HepG2 (cell line): ENCODE data around the gene BRIP1. TPM values are rescaled to one million over a fixed set of nuclear protein-coding genes. Genes with fewer than 3 reads are reported as not detected.

Experiments
- ARHGAP35 ChIP-seq: sonication (generic); formaldehyde crosslinking; IDR thresholded peaks from 2 replicates; pipeline ENCODE4 v1.9.0; 2022; ENCODE audit warnings: mild to moderate bottlenecking, inconsistent platforms, moderate library complexity, missing genetic modification reagents, borderline replicate concordance
- FOXK1 ChIP-seq: sonication (generic); formaldehyde crosslinking; IDR thresholded peaks from 2 replicates; pipeline ENCODE4 v1.4.0; 2020; ENCODE audit warnings: low read depth, missing genetic modification reagents, borderline replicate concordance
- ISX ChIP-seq: sonication (generic); formaldehyde crosslinking; conservative IDR thresholded peaks from 2 replicates; pipeline ENCODE4 v1.5.0; 2020; ENCODE audit warnings: missing genetic modification reagents
- MAFG ChIP-seq: sonication (generic); formaldehyde crosslinking; IDR thresholded peaks from 2 replicates; pipeline ENCODE4 v1.5.1; 2020; ENCODE audit warnings: mild to moderate bottlenecking, missing genetic modification reagents
- MTA3 ChIP-seq: sonication (generic); formaldehyde crosslinking; IDR thresholded peaks from 2 replicates; pipeline ENCODE4 v1.4.0; 2020; ENCODE audit warnings: missing genetic modification reagents
- MTERF4 ChIP-seq: sonication (generic); formaldehyde crosslinking; IDR thresholded peaks from 2 replicates; pipeline ENCODE4 v1.8.0; 2023; ENCODE audit warnings: mild to moderate bottlenecking, missing genetic modification reagents
- NFYC ChIP-seq: IDR thresholded peaks from 2 replicates; pipeline ENCODE4 v1.6.1; 2016; ENCODE audit warnings: missing genetic modification reagents, missing compliant biosample characterization
- NR2F1 ChIP-seq, 2 experiments: fragments of 450-650 bp in 1 of 2; formaldehyde crosslinking in 1 of 2; IDR thresholded peaks; 2 replicates each; pipeline versions ENCODE4 v1.5.0 to v1.6.1; 2016 to 2020; ENCODE audit warnings: mild to moderate bottlenecking in 1 of 2, missing compliant biosample characterization in 1 of 2, missing genetic modification reagents in 1 of 2, moderate library complexity in 1 of 2
- ONECUT2 ChIP-seq: sonication (generic); formaldehyde crosslinking; IDR thresholded peaks from 2 replicates; pipeline ENCODE4 v1.4.0; 2020; ENCODE audit warnings: missing genetic modification reagents
- REPIN1 ChIP-seq: sonication (generic); formaldehyde crosslinking; IDR thresholded peaks from 2 replicates; pipeline ENCODE4 v1.8.0; 2022; ENCODE audit warnings: missing genetic modification reagents, low read depth, mild to moderate bottlenecking, borderline replicate concordance
- TGIF2 ChIP-seq: IDR thresholded peaks from 2 replicates; pipeline ENCODE4 v1.6.1; 2016; ENCODE audit warnings: control low read depth, missing compliant biosample characterization
- ZBTB3 ChIP-seq: sonication (generic); formaldehyde crosslinking; IDR thresholded peaks from 2 replicates; pipeline ENCODE4 v1.4.0; 2020; ENCODE audit warnings: low read depth, mild to moderate bottlenecking, moderate library complexity, missing genetic modification reagents, borderline replicate concordance
- ZNF572 ChIP-seq: sonication (generic); formaldehyde crosslinking; IDR thresholded peaks from 2 replicates; pipeline ENCODE4 v1.5.1; 2020; ENCODE audit warnings: mild to moderate bottlenecking, missing genetic modification reagents
- ZNF75D ChIP-seq: sonication (generic); formaldehyde crosslinking; IDR thresholded peaks from 2 replicates; pipeline ENCODE4 v1.8.1; 2023; ENCODE audit warnings: missing genetic modification reagents, mild to moderate bottlenecking, borderline replicate concordance
- ZNF766 ChIP-seq: sonication (generic); formaldehyde crosslinking; IDR thresholded peaks from 2 replicates; pipeline ENCODE4 v1.5.0; 2020; ENCODE audit warnings: missing genetic modification reagents, borderline replicate concordance
- polyA plus RNA-seq, 8 experiments: library from polyadenylated mRNA; depleted of rRNA in 3 of 8; stranded (reverse) in 7 of 8; unstranded in 1 of 8; fragments of >200 nt; fragmentation: Illumina TruSeq in 4 of 8; extraction: Trizol in 4 of 8; gene quantifications; 2 replicates each; pipeline versions ENCODE4 v1.2.1 to v1.2.3, GENCODE V29; 2011 to 2016; ENCODE audit warnings: low read depth in 4 of 8, missing spikeins in 1 of 8, mixed read lengths in 1 of 8; ENCODE audit not compliant: insufficient read depth in 1 of 8
- total RNA-seq, 5 experiments: library from RNA; depleted of rRNA; stranded (reverse); fragments of >200 nt; fragmentation: Illumina TruSeq; extraction: Trizol; gene quantifications; 2 replicates each; pipeline ENCODE4 v1.2.3, GENCODE V29; 2016; ENCODE audit warnings: low read depth in 1 of 5
- TF ChIP-seq, protein P1 (sequence below): sonication (generic); formaldehyde crosslinking; IDR thresholded peaks from 2 replicates; pipeline ENCODE4 v1.4.0; 2020; ENCODE audit warnings: missing genetic modification reagents
- TF ChIP-seq, protein P2 (sequence below): sonication (generic); formaldehyde crosslinking; IDR thresholded peaks from 2 replicates; pipeline ENCODE4 v1.9.0; 2021; ENCODE audit warnings: missing genetic modification reagents, borderline replicate concordance
- TF ChIP-seq, protein P3 (sequence below): sonication (generic); formaldehyde crosslinking; IDR thresholded peaks from 2 replicates; pipeline ENCODE4 v1.5.0; 2020; ENCODE audit warnings: mild to moderate bottlenecking, missing genetic modification reagents

Gene BRIP1
- total and polyA plus RNA-seq, 2 of the 13 experiments (the other 11 are each of a cell fraction or from before 2014, with no cell fraction given), result 3.8 to 27.7 TPM

GRCh38 chr17:61862975-61863800, at the start of gene BRIP1 (continued):
- TF ChIP-seq, protein P1, sequence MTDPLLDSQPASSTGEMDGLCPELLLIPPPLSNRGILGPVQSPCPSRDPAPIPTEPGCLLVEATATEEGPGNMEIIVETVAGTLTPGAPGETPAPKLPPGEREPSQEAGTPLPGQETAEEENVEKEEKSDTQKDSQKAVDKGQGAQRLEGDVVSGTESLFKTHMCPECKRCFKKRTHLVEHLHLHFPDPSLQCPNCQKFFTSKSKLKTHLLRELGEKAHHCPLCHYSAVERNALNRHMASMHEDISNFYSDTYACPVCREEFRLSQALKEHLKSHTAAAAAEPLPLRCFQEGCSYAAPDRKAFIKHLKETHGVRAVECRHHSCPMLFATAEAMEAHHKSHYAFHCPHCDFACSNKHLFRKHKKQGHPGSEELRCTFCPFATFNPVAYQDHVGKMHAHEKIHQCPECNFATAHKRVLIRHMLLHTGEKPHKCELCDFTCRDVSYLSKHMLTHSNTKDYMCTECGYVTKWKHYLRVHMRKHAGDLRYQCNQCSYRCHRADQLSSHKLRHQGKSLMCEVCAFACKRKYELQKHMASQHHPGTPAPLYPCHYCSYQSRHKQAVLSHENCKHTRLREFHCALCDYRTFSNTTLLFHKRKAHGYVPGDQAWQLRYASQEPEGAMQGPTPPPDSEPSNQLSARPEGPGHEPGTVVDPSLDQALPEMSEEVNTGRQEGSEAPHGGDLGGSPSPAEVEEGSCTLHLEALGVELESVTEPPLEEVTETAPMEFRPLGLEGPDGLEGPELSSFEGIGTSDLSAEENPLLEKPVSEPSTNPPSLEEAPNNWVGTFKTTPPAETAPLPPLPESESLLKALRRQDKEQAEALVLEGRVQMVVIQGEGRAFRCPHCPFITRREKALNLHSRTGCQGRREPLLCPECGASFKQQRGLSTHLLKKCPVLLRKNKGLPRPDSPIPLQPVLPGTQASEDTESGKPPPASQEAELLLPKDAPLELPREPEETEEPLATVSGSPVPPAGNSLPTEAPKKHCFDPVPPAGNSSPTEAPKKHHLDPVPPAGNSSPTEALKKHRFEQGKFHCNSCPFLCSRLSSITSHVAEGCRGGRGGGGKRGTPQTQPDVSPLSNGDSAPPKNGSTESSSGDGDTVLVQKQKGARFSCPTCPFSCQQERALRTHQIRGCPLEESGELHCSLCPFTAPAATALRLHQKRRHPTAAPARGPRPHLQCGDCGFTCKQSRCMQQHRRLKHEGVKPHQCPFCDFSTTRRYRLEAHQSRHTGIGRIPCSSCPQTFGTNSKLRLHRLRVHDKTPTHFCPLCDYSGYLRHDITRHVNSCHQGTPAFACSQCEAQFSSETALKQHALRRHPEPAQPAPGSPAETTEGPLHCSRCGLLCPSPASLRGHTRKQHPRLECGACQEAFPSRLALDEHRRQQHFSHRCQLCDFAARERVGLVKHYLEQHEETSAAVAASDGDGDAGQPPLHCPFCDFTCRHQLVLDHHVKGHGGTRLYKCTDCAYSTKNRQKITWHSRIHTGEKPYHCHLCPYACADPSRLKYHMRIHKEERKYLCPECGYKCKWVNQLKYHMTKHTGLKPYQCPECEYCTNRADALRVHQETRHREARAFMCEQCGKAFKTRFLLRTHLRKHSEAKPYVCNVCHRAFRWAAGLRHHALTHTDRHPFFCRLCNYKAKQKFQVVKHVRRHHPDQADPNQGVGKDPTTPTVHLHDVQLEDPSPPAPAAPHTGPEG (CRISPR knock-in tag), result no peak
- TF ChIP-seq, protein P2, sequence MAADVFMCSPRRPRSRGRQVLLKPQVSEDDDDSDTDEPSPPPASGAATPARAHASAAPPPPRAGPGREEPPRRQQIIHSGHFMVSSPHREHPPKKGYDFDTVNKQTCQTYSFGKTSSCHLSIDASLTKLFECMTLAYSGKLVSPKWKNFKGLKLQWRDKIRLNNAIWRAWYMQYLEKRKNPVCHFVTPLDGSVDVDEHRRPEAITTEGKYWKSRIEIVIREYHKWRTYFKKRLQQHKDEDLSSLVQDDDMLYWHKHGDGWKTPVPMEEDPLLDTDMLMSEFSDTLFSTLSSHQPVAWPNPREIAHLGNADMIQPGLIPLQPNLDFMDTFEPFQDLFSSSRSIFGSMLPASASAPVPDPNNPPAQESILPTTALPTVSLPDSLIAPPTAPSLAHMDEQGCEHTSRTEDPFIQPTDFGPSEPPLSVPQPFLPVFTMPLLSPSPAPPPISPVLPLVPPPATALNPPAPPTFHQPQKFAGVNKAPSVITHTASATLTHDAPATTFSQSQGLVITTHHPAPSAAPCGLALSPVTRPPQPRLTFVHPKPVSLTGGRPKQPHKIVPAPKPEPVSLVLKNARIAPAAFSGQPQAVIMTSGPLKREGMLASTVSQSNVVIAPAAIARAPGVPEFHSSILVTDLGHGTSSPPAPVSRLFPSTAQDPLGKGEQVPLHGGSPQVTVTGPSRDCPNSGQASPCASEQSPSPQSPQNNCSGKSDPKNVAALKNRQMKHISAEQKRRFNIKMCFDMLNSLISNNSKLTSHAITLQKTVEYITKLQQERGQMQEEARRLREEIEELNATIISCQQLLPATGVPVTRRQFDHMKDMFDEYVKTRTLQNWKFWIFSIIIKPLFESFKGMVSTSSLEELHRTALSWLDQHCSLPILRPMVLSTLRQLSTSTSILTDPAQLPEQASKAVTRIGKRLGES (CRISPR knock-in tag), result no peak
- TF ChIP-seq NR2F1 (CRISPR knock-in tag; IDR thresholded peaks at IDR 0.05) (no peak), ZBTB3 (CRISPR knock-in tag) (no peak), ONECUT2 (CRISPR knock-in tag) (no peak; the same call in 1 of the 2 replicates), REPIN1 (CRISPR knock-in tag) (peak; percentile 59), MAFG (CRISPR knock-in tag) (no peak), FOXK1 (CRISPR knock-in tag) (no peak), ZNF572 (no peak), MTERF4 (CRISPR knock-in tag) (no peak), ARHGAP35 (CRISPR knock-in tag) (no peak), MTA3 (CRISPR knock-in tag) (no peak), NFYC (CRISPR knock-in tag) (peak; percentile 95), ZNF766 (CRISPR knock-in tag) (no peak), ISX (CRISPR knock-in tag) (no peak), ZNF75D (no peak), TGIF2 (CRISPR knock-in tag) (peak; percentile 91)
- TF ChIP-seq, protein P3, sequence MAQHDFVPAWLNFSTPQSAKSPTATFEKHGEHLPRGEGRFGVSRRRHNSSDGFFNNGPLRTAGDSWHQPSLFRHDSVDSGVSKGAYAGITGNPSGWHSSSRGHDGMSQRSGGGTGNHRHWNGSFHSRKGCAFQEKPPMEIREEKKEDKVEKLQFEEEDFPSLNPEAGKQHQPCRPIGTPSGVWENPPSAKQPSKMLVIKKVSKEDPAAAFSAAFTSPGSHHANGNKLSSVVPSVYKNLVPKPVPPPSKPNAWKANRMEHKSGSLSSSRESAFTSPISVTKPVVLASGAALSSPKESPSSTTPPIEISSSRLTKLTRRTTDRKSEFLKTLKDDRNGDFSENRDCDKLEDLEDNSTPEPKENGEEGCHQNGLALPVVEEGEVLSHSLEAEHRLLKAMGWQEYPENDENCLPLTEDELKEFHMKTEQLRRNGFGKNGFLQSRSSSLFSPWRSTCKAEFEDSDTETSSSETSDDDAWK (CRISPR knock-in tag), result no peak
